Esophagus muscularis mucosa (tissue), 3 donors: ENCODE results near the gene NME3.

Experiments
- POLR2A ChIP-seq: fragments of 450-650 bp; IDR thresholded peaks from one replicate; pipeline ENCODE4 v1.6.1; 2017; ENCODE audit warnings: antibody characterized with exemption, moderate library complexity, mild to moderate bottlenecking, low read depth
- POLR2AphosphoS5 ChIP-seq, 2 donors: sonication (generic); formaldehyde crosslinking; IDR thresholded peaks; one replicate each; pipeline ENCODE4 v1.6.1; 2017; ENCODE audit warnings: antibody characterized with exemption in 2 of 2
- TF ChIP-seq, protein P1 (sequence below), 3 experiments: fragments of 200-600 bp in 2 of 3; fragments of 450-650 bp in 1 of 3; sonication (generic) in 2 of 3; IDR thresholded peaks; one replicate each; pipeline ENCODE4 v1.5.1; 2017 to 2019; ENCODE audit warnings: antibody characterized with exemption in 3 of 3, mild to moderate bottlenecking in 2 of 3, moderate library complexity in 1 of 3

DNA sequence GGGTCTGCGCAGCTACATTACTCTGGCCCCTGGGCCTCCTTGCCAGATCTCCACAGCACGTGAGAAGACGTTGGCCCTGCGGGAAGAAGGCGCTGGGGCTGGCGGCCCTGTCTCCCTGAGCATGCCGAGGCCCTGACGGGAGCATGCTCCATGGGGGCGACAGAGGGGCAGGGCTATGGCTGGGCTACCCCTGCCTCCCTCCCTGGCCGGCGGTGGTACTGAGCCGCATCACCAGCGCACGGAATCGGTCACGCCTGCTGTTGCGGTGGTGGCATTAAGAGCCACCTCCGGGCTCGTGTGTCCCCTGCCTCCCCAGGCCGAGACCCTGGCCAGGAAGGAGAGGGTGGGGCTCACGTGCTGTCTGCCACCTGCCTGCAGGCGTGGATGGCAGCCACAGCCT, 37.2 kb downstream of the NME3 start:
- TF ChIP-seq, protein P1, sequence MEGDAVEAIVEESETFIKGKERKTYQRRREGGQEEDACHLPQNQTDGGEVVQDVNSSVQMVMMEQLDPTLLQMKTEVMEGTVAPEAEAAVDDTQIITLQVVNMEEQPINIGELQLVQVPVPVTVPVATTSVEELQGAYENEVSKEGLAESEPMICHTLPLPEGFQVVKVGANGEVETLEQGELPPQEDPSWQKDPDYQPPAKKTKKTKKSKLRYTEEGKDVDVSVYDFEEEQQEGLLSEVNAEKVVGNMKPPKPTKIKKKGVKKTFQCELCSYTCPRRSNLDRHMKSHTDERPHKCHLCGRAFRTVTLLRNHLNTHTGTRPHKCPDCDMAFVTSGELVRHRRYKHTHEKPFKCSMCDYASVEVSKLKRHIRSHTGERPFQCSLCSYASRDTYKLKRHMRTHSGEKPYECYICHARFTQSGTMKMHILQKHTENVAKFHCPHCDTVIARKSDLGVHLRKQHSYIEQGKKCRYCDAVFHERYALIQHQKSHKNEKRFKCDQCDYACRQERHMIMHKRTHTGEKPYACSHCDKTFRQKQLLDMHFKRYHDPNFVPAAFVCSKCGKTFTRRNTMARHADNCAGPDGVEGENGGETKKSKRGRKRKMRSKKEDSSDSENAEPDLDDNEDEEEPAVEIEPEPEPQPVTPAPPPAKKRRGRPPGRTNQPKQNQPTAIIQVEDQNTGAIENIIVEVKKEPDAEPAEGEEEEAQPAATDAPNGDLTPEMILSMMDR (IDR thresholded peaks at IDR 0.05): no peak
- TF ChIP-seq POLR2AphosphoS5 (IDR thresholded peaks at IDR 0.05): no peak
- TF ChIP-seq POLR2A: no peak
